HepG2 (cell line): ENCODE measurements around the gene ANKRD52. TPM values are rescaled to one million over a fixed set of nuclear protein-coding genes. Genes with fewer than 3 reads are reported as not detected.

Experiments
- AGO1 ChIP-seq: fragments of 200-400 bp; formaldehyde crosslinking; IDR thresholded peaks from 2 replicates; pipeline ENCODE4 v1.6.1; 2017; ENCODE audit warnings: mild to moderate bottlenecking, low read depth, low read length, moderate library complexity; ENCODE audit not compliant: poor library complexity, severe bottlenecking
- AKAP8 ChIP-seq: sonication (generic); formaldehyde crosslinking; IDR thresholded peaks from 2 replicates; pipeline ENCODE4 v1.5.1; 2020; ENCODE audit warnings: mild to moderate bottlenecking, missing genetic modification reagents
- BHLHE40 ChIP-seq: IDR thresholded peaks from 2 replicates; pipeline ENCODE4 v1.6.1; 2011; ENCODE audit warnings: low read length, improper control_type of control experiment
- EEA1 ChIP-seq: sonication (generic); formaldehyde crosslinking; IDR thresholded peaks from 2 replicates; pipeline ENCODE4 v1.5.1; 2020; ENCODE audit warnings: mild to moderate bottlenecking, missing genetic modification reagents, borderline replicate concordance
- GABPB1 ChIP-seq: IDR thresholded peaks from 2 replicates; pipeline ENCODE4 v1.6.1; 2016; ENCODE audit warnings: mild to moderate bottlenecking, missing genetic modification reagents, moderate library complexity, missing compliant biosample characterization
- KAT7 ChIP-seq: IDR thresholded peaks from 2 replicates; pipeline ENCODE4 v1.6.1; 2018; ENCODE audit warnings: borderline replicate concordance, missing compliant biosample characterization
- KAT8 ChIP-seq: IDR thresholded peaks from 2 replicates; pipeline ENCODE4 v1.6.1; 2016; ENCODE audit warnings: missing genetic modification reagents, missing compliant biosample characterization
- MED1 ChIP-seq: sonication (generic); formaldehyde crosslinking; IDR thresholded peaks from 2 replicates; pipeline ENCODE4 v1.4.0; 2020; ENCODE audit warnings: missing genetic modification reagents
- MED13 ChIP-seq: sonication (generic); formaldehyde crosslinking; IDR thresholded peaks from 2 replicates; pipeline ENCODE4 v1.5.0; 2020; ENCODE audit warnings: missing genetic modification reagents
- MYC ChIP-seq: sonication (generic); formaldehyde crosslinking; IDR thresholded peaks from 2 replicates; pipeline ENCODE4 v1.9.0; 2021; ENCODE audit warnings: missing genetic modification reagents, borderline replicate concordance
- PHF20 ChIP-seq: sonication (generic); formaldehyde crosslinking; IDR thresholded peaks from 2 replicates; pipeline ENCODE4 v1.5.0; 2020; ENCODE audit warnings: mild to moderate bottlenecking, missing genetic modification reagents
- POLR2AphosphoS5 ChIP-seq: IDR thresholded peaks from 2 replicates; pipeline ENCODE4 v1.6.1; 2012; ENCODE audit warnings: low read depth, low read length
- POLR2G ChIP-seq: fragments of 200-400 bp; formaldehyde crosslinking; IDR thresholded peaks from 2 replicates; pipeline ENCODE4 v1.6.1; 2018; ENCODE audit warnings: mild to moderate bottlenecking, low read depth, low read length, moderate library complexity
- RAD21 ChIP-seq: fragments of 450-650 bp; formaldehyde crosslinking; IDR thresholded peaks from 2 replicates; pipeline ENCODE4 v1.5.0; 2020; ENCODE audit warnings: mild to moderate bottlenecking
- SKI ChIP-seq: fragments of 450-650 bp; IDR thresholded peaks from one replicate; pipeline ENCODE4 v1.6.1; 2018; ENCODE audit warnings: mild to moderate bottlenecking; ENCODE audit not compliant: partially characterized antibody
- ZKSCAN1 ChIP-seq: fragments of 150-350 bp; IDR thresholded peaks from 2 replicates; pipeline ENCODE4 v1.6.1; 2014; ENCODE audit warnings: low read length
- ZMAT3 ChIP-seq: sonication (generic); formaldehyde crosslinking; conservative IDR thresholded peaks from 2 replicates; pipeline ENCODE4 v1.7.0; 2021; ENCODE audit warnings: missing genetic modification reagents
- ZNF160 ChIP-seq: sonication (generic); formaldehyde crosslinking; IDR thresholded peaks from 2 replicates; pipeline ENCODE4 v1.8.0; 2022; ENCODE audit warnings: mild to moderate bottlenecking, inconsistent platforms, missing genetic modification reagents
- ZNF501 ChIP-seq: sonication (generic); formaldehyde crosslinking; IDR thresholded peaks from 2 replicates; pipeline ENCODE4 v1.5.1; 2020; ENCODE audit warnings: mild to moderate bottlenecking, moderate library complexity, missing genetic modification reagents
- ZNF776 ChIP-seq: sonication (generic); formaldehyde crosslinking; IDR thresholded peaks from 2 replicates; pipeline ENCODE4 v1.4.0; 2020; ENCODE audit warnings: mild to moderate bottlenecking, missing genetic modification reagents
- ZNF777 ChIP-seq: sonication (generic); formaldehyde crosslinking; IDR thresholded peaks from 2 replicates; pipeline ENCODE4 v1.4.0; 2020; ENCODE audit warnings: missing genetic modification reagents
- ZNF790 ChIP-seq: sonication (generic); formaldehyde crosslinking; IDR thresholded peaks from 2 replicates; pipeline ENCODE4 v1.8.0; 2022; ENCODE audit warnings: missing genetic modification reagents, mild to moderate bottlenecking, borderline replicate concordance
- ZSCAN31 ChIP-seq: sonication (generic); formaldehyde crosslinking; IDR thresholded peaks from 2 replicates; pipeline ENCODE4 v1.5.0; 2020; ENCODE audit warnings: low read depth, mild to moderate bottlenecking, missing genetic modification reagents
- polyA plus RNA-seq, 8 experiments: library from polyadenylated mRNA; depleted of rRNA in 3 of 8; stranded (reverse) in 7 of 8; unstranded in 1 of 8; fragments of >200 nt; fragmentation: Illumina TruSeq in 4 of 8; extraction: Trizol in 4 of 8; gene quantifications; 2 replicates each; pipeline versions ENCODE4 v1.2.1 to v1.2.3, GENCODE V29; 2011 to 2016; ENCODE audit warnings: low read depth in 4 of 8, missing spikeins in 1 of 8, mixed read lengths in 1 of 8; ENCODE audit not compliant: insufficient read depth in 1 of 8
- total RNA-seq, 5 experiments: library from RNA; depleted of rRNA; stranded (reverse); fragments of >200 nt; fragmentation: Illumina TruSeq; extraction: Trizol; gene quantifications; 2 replicates each; pipeline ENCODE4 v1.2.3, GENCODE V29; 2016; ENCODE audit warnings: low read depth in 1 of 5
- TF ChIP-seq, protein P1 (sequence below): sonication (generic); formaldehyde crosslinking; IDR thresholded peaks from 2 replicates; pipeline ENCODE4 v1.5.0; 2020; ENCODE audit warnings: mild to moderate bottlenecking, missing genetic modification reagents, moderate library complexity
- TF ChIP-seq, protein P2 (sequence below): sonication (generic); formaldehyde crosslinking; IDR thresholded peaks from 2 replicates; pipeline ENCODE4 v1.4.0; 2020; ENCODE audit warnings: missing genetic modification reagents, borderline replicate concordance
- TF ChIP-seq, protein P3 (sequence below): sonication (generic); formaldehyde crosslinking; IDR thresholded peaks from 2 replicates; pipeline ENCODE4 v1.5.0; 2020; ENCODE audit warnings: missing genetic modification reagents

ANKRD52 gene
- total and polyA plus RNA-seq, 2 of the 13 experiments (the other 11 are each of a cell fraction or from before 2014, with no cell fraction given), result 7.8 to 9.2 TPM

- TF ChIP-seq, protein P1, sequence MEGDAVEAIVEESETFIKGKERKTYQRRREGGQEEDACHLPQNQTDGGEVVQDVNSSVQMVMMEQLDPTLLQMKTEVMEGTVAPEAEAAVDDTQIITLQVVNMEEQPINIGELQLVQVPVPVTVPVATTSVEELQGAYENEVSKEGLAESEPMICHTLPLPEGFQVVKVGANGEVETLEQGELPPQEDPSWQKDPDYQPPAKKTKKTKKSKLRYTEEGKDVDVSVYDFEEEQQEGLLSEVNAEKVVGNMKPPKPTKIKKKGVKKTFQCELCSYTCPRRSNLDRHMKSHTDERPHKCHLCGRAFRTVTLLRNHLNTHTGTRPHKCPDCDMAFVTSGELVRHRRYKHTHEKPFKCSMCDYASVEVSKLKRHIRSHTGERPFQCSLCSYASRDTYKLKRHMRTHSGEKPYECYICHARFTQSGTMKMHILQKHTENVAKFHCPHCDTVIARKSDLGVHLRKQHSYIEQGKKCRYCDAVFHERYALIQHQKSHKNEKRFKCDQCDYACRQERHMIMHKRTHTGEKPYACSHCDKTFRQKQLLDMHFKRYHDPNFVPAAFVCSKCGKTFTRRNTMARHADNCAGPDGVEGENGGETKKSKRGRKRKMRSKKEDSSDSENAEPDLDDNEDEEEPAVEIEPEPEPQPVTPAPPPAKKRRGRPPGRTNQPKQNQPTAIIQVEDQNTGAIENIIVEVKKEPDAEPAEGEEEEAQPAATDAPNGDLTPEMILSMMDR (CRISPR knock-in tag), result peak; percentile 61
- TF ChIP-seq AGO1 (no peak), MED1 (CRISPR knock-in tag) (peak; percentile 34), SKI (peak; percentile 71), POLR2G (peak; percentile 61; the same call in 1 of the 2 replicates), MED13 (CRISPR knock-in tag) (no peak), ZNF790 (CRISPR knock-in tag) (peak; percentile 38; the same call in 1 of the 2 replicates), ZNF776 (CRISPR knock-in tag) (peak; percentile 77; the same call in 1 of the 2 replicates), POLR2AphosphoS5 (peak; percentile 53; the same call in 1 of the 2 replicates), KAT8 (CRISPR knock-in tag) (no peak), ZMAT3 (CRISPR knock-in tag) (0 out of 2 replicates have a peak, but pooled peaks have one; percentile 57), ZNF777 (CRISPR knock-in tag) (peak; percentile 15; the same call in 1 of the 2 replicates), ZNF501 (peak; percentile 14; the same call in 1 of the 2 replicates), MYC (CRISPR knock-in tag) (0 out of 2 replicates have a peak, but pooled peaks have one; percentile 17), PHF20 (CRISPR knock-in tag) (peak; percentile 44; the same call in 1 of the 2 replicates), AKAP8 (CRISPR knock-in tag) (peak; percentile 49; the same call in 1 of the 2 replicates), GABPB1 (CRISPR knock-in tag) (peak; percentile 63; the same call in 1 of the 2 replicates), KAT7 (CRISPR knock-in tag) (peak; percentile 55; the same call in 1 of the 2 replicates), ZKSCAN1 (no peak), ZNF160 (CRISPR knock-in tag) (0 out of 2 replicates have a peak, but pooled peaks have one; percentile 63), RAD21 (CRISPR knock-in tag) (peak; percentile 84), BHLHE40 (no peak), ZSCAN31 (CRISPR knock-in tag) (peak; percentile 50; the same call in 1 of the 2 replicates), EEA1 (peak; percentile 76)
- TF ChIP-seq, protein P2, sequence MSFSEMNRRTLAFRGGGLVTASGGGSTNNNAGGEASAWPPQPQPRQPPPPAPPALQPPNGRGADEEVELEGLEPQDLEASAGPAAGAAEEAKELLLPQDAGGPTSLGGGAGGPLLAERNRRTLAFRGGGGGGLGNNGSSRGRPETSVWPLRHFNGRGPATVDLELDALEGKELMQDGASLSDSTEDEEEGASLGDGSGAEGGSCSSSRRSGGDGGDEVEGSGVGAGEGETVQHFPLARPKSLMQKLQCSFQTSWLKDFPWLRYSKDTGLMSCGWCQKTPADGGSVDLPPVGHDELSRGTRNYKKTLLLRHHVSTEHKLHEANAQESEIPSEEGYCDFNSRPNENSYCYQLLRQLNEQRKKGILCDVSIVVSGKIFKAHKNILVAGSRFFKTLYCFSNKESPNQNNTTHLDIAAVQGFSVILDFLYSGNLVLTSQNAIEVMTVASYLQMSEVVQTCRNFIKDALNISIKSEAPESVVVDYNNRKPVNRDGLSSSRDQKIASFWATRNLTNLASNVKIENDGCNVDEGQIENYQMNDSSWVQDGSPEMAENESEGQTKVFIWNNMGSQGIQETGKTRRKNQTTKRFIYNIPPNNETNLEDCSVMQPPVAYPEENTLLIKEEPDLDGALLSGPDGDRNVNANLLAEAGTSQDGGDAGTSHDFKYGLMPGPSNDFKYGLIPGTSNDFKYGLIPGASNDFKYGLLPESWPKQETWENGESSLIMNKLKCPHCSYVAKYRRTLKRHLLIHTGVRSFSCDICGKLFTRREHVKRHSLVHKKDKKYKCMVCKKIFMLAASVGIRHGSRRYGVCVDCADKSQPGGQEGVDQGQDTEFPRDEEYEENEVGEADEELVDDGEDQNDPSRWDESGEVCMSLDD (CRISPR knock-in tag), result peak; percentile 93
- TF ChIP-seq, protein P3, sequence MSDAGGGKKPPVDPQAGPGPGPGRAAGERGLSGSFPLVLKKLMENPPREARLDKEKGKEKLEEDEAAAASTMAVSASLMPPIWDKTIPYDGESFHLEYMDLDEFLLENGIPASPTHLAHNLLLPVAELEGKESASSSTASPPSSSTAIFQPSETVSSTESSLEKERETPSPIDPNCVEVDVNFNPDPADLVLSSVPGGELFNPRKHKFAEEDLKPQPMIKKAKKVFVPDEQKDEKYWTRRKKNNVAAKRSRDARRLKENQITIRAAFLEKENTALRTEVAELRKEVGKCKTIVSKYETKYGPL (CRISPR knock-in tag), result no peak; the same call in 1 of the 2 replicates
Observed at GRCh38 chr12:56258068-56258819, at the start of gene ANKRD52 (continued).
